K562 (cell line): ENCODE results near the gene ZNF276. TPM values are rescaled to one million over a fixed set of nuclear protein-coding genes. Genes with fewer than 3 reads are reported as not detected.
A peak's percentile ranks its signal among the peaks of the same experiment; 100 is the strongest.

Experiments used
- ATAC-seq: fragments of 200-7000 bp; cut with Tn5 transposase; 3 replicates; pipeline ENCODE4 v1.9.1; 2020; ENCODE audit warnings: moderate library complexity
- BruUV-seq: library from RNA; stranded (reverse); fragments of 400-500 nt; replicated peaks from 2 replicates; lab custom pipeline; 2021; lab: Mats Ljungman, UMichigan
- CTCF ChIA-PET: fragments of 300-600 bp; formaldehyde crosslinking; extraction: SDS; loops from one replicate; lab custom pipeline; 2021; ENCODE audit warnings: low intra/inter-chr PET ratio; lab: Yijun Ruan, JAX
- POLR2A ChIA-PET: fragments of 300-600, 350-650 bp; sonication (Branson Sonifier 250); formaldehyde crosslinking; extraction: SDS; loops from one replicate; lab custom pipeline; 2021; ENCODE audit warnings: antibody characterized with exemption, inconsistent platforms; lab: Yijun Ruan, JAX
- DNase-seq, 4 experiments: peaks; one replicate each; pipeline versions ENCODE4 v3.0.0 to v3.0.0-alpha.2; 2011 to 2018; ENCODE audit warnings: low spot score in 3 of 4, mixed read lengths in 3 of 4; ENCODE audit errors: extremely low read depth in 1 of 4
- FAIRE-seq: peaks from 2 replicates; lab custom pipeline; 2011; peaks lifted over from hg19 to GRCh38; lab: Jason Lieb, UNC
- H2AFZ ChIP-seq: 2 replicates; pipeline ENCODE4 v1.6.0; 2011; ENCODE audit warnings: low read depth, low read length, control low read depth, inconsistent platforms
- H3K27ac ChIP-seq: fragments of 200-600 bp; 3 replicates; pipeline ENCODE4 v1.8.0; 2011; ENCODE audit warnings: low read depth, mild to moderate bottlenecking, control low read depth, inconsistent platforms, low read length, moderate library complexity, mixed read lengths; ENCODE audit errors: extremely low read depth
- H3K27me3 ChIP-seq, 2 experiments: fragments of 300-600 bp in 1 of 2; 2 replicates in 1 of 2; 3 replicates in 1 of 2; pipeline versions ENCODE4 v1.6.0 to v1.8.0; 2011; ENCODE audit warnings: inconsistent platforms in 2 of 2, low read length in 2 of 2, mild to moderate bottlenecking in 1 of 2, mixed read lengths in 1 of 2, moderate library complexity in 1 of 2; ENCODE audit not compliant: control insufficient read depth in 2 of 2, insufficient read depth in 2 of 2
- H3K36me3 ChIP-seq: fragments of 300-600 bp; 3 replicates; pipeline ENCODE4 v1.8.0; 2011; ENCODE audit warnings: mild to moderate bottlenecking, low read length, inconsistent platforms; ENCODE audit not compliant: control insufficient read depth, insufficient read depth
- H3K4me1 ChIP-seq, 2 experiments: fragments of 200-600 bp in 1 of 2; replicated peaks in 1 of 2; 2 replicates in 1 of 2; 3 replicates in 1 of 2; pipeline versions ENCODE4 v1.5.1 to v1.8.0; 2011; ENCODE audit warnings: inconsistent platforms in 2 of 2, low read length in 2 of 2, mild to moderate bottlenecking in 1 of 2, mixed read lengths in 1 of 2, moderate library complexity in 1 of 2; ENCODE audit not compliant: control insufficient read depth in 2 of 2, insufficient read depth in 2 of 2
- H3K4me2 ChIP-seq: 2 replicates; pipeline ENCODE4 v1.6.1; 2011; ENCODE audit warnings: low read length, control low read depth, inconsistent platforms, mixed read lengths; ENCODE audit not compliant: insufficient read depth
- H3K4me3 ChIP-seq: fragments of 200-600 bp; sonication (generic), shearing (Covaris generic); 2 replicates; pipeline ENCODE4 v1.5.1; 2016; ENCODE audit warnings: control low read depth, inconsistent platforms
- H3K79me2 ChIP-seq: fragments of 200-600 bp; 3 replicates; pipeline ENCODE4 v1.8.0; 2011; ENCODE audit warnings: low read length, inconsistent platforms; ENCODE audit not compliant: control insufficient read depth, insufficient read depth
- H3K9ac ChIP-seq, 2 experiments: 2 replicates each; pipeline versions ENCODE4 v1.6.0 to v1.6.1; 2011; ENCODE audit warnings: low read depth in 2 of 2, low read length in 2 of 2, control low read depth in 1 of 2, inconsistent platforms in 1 of 2, mild to moderate bottlenecking in 1 of 2, mixed read lengths in 1 of 2; ENCODE audit not compliant: insufficient read depth in 1 of 2
- H3K9me1 ChIP-seq: one replicate; pipeline ENCODE4 v1.6.0; 2011; ENCODE audit warnings: inconsistent platforms, mild to moderate bottlenecking, low read length, moderate library complexity; ENCODE audit not compliant: control insufficient read depth, insufficient read depth
- H3K9me3 ChIP-seq: replicated peaks from 2 replicates; pipeline ENCODE4 v1.5.1; 2011; ENCODE audit warnings: low read depth, low read length, inconsistent platforms; ENCODE audit not compliant: control insufficient read depth, insufficient read depth
- H4K20me1 ChIP-seq: replicated peaks from 2 replicates; pipeline ENCODE4 v1.6.1; 2011; ENCODE audit warnings: low read length, inconsistent platforms, mixed read lengths; ENCODE audit not compliant: control insufficient read depth, insufficient read depth
- BRF1 ChIP-seq: IDR thresholded peaks from 3 replicates; pipeline ENCODE4 v1.6.1; 2011; ENCODE audit warnings: borderline replicate concordance, mild to moderate bottlenecking; ENCODE audit not compliant: insufficient read length; ENCODE audit errors: extremely low read depth
- CXXC5 ChIP-seq: fragments of 250-450 bp; sonication (Bioruptor Pico); IDR thresholded peaks from 2 replicates; pipeline ENCODE4 v1.8.0; 2022; ENCODE audit warnings: inconsistent platforms, mild to moderate bottlenecking, moderate library complexity
- ETS2 ChIP-seq: IDR thresholded peaks from 2 replicates; pipeline ENCODE4 v1.6.1; 2016; ENCODE audit warnings: borderline replicate concordance, missing genetic modification characterization, mild to moderate bottlenecking, moderate library complexity, missing compliant biosample characterization; ENCODE audit not compliant: poor library complexity, severe bottlenecking
- NFE2 ChIP-seq: IDR thresholded peaks from 2 replicates; pipeline ENCODE4 v1.6.1; 2014; ENCODE audit warnings: antibody characterized with exemption, low read depth
- POLR2B ChIP-seq: fragments of 450-650 bp; IDR thresholded peaks from 2 replicates; pipeline ENCODE4 v1.6.1; 2018; ENCODE audit warnings: low read depth; ENCODE audit not compliant: partially characterized antibody
- POLR2G ChIP-seq: fragments of 200-400 bp; formaldehyde crosslinking; IDR thresholded peaks from 2 replicates; pipeline ENCODE4 v1.6.1; 2017; ENCODE audit warnings: low read depth, mild to moderate bottlenecking, antibody characterized with exemption, low read length, moderate library complexity
- POU5F1 ChIP-seq: fragments of 150-350 bp; IDR thresholded peaks from 2 replicates; pipeline ENCODE4 v1.6.1; 2014; ENCODE audit warnings: borderline replicate concordance, low read length, low read depth, mild to moderate bottlenecking; ENCODE audit not compliant: partially characterized antibody
- RCOR1 ChIP-seq, 2 experiments: IDR thresholded peaks; 2 replicates each; pipeline ENCODE4 v1.6.1; 2012; ENCODE audit warnings: low read depth in 2 of 2, low read length in 2 of 2, borderline replicate concordance in 1 of 2, improper control_type of control experiment in 1 of 2
- TSHZ1 ChIP-seq: fragments of 250-450 bp; sonication (Bioruptor Pico); IDR thresholded peaks from 2 replicates; pipeline ENCODE4 v1.4.0; 2020; ENCODE audit warnings: mild to moderate bottlenecking, moderate library complexity
- ZFX ChIP-seq: sonication (generic); formaldehyde crosslinking; IDR thresholded peaks from 2 replicates; pipeline ENCODE4 v1.8.0; 2022; ENCODE audit warnings: mild to moderate bottlenecking, missing genetic modification reagents, moderate library complexity
- ZNF324 ChIP-seq: fragments of 250-450 bp; sonication (Bioruptor Pico); IDR thresholded peaks from 2 replicates; pipeline ENCODE4 v1.4.0; 2020; ENCODE audit warnings: mild to moderate bottlenecking
- ZNF408 ChIP-seq: fragments of 250-450 bp; sonication (Bioruptor Pico); IDR thresholded peaks from 2 replicates; pipeline ENCODE4 v1.4.0; 2020; ENCODE audit warnings: low read depth, mild to moderate bottlenecking, moderate library complexity
- WGBS: fragments of 100-300 bp; shearing (Covaris generic); methylation state at CpG from one replicate; pipeline ENCODE4 v1.1.6; 2016; ENCODE audit warnings: low coverage, mixed read lengths; ENCODE audit not compliant: insufficient coverage; ENCODE audit errors: missing lambda C conversion rate; 5-methylcytosine and 5-hydroxymethylcytosine counted together
- in situ Hi-C: fragments of 300-500 bp; cut with MboI; formaldehyde crosslinking; loops from 4 replicates; pipeline ENCODE4 v1.15.0; 2018; ENCODE audit warnings: inconsistent platforms, mixed read lengths
- intact Hi-C: fragments of 100-400 bp; cut with micrococcal nuclease; formaldehyde crosslinking; loops from 2 replicates; pipeline ENCODE4 v1.14.2; 2022
- polyA plus RNA-seq, 8 experiments: library from polyadenylated mRNA; depleted of rRNA in 4 of 8; stranded (reverse) in 5 of 8; unstranded in 3 of 8; fragments of >200 nt; fragmentation: Nextera tagmentation in 2 of 8; fragmentation: Illumina TruSeq in 1 of 8; extraction: Ambion mirVana in 2 of 8; extraction: Trizol in 1 of 8; gene quantifications; 2 replicates each; pipeline versions ENCODE4 v1.2.1 to v1.2.3, GENCODE V29; 2011 to 2014; ENCODE audit warnings: inconsistent platforms in 1 of 8, missing spikeins in 1 of 8
- total RNA-seq, 7 experiments: library from RNA; depleted of rRNA in 6 of 7; stranded (reverse); fragments of >200 nt in 6 of 7; fragmentation: Illumina TruSeq in 2 of 7; extraction: Trizol in 2 of 7; gene quantifications; 2 replicates each; pipeline versions ENCODE4 v1.2.1 to v1.2.3, GENCODE V29; 2011 to 2021; ENCODE audit warnings: low replicate concordance in 1 of 7

The ZNF276 gene
- total and polyA plus RNA-seq, 9 of the 15 experiments (the other 6 are each of a cell fraction or from before 2014, with no cell fraction given) = 0.49 to 43.9 (median 15.8) TPM

DNA sequence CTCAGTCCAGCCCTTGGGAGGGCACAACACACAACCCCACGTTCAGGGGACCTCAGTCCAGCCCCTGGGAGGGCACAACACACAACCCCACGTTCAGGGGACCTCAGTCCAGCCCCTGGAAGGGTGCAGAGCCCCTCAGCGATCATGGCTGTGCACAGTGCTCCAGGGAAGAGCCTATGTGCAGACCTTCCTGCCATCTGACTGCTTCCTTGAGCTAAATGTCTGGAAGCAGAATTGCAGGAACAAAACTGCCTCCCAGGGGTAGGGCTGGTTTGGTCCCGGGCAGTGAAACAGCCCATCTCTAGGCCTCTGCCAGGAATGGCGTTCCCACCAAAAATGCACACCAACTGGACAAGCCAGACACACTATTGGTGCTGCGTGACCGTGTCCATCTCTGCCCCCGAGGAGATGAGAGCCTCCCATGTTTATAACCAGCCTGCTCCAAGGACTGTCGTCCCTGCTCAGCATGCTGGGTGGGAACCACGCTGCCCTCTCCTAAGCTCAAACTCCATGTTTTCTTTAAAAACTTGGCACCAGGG, 44.0 kb downstream of the ZNF276 start:
- Histone ChIP-seq H3K9me3 (no peaks in the 10 kb centered on the region), H3K36me3 (peaks cover 90% of the 10 kb centered on the region), H3K79me2 (no peaks in the 10 kb centered on the region; the same call in 2 of the 3 replicates), H3K27ac (no peak overlapping the region), H4K20me1 (no peaks in the 10 kb centered on the region; the same call in 1 of the 2 replicates), H2AFZ (no peak overlapping the region), H3K27me3 (no peaks in the 10 kb centered on the region), H3K9ac (no peak overlapping the region), H3K9me1 (no peaks in the 10 kb centered on the region), H3K4me2 (no peak overlapping the region), H3K4me3 (no peak overlapping the region), H3K4me1 (no peaks in the 10 kb centered on the region)
- DNase-seq (no peak), FAIRE-seq (no peak), ATAC-seq (no peak)
- ChIA-PET POLR2A (no interaction called here), CTCF (no interaction called here)
- whole genome bisulfite sequencing = 94% methylated on average over 8 of the region's 10 CpGs
- no TSS peak for BruUV-seq
- in situ Hi-C loops = no loop called here
- intact Hi-C loops = no loop called here
- TF ChIP-seq POLR2G = peak; percentile 1; the same call in 1 of the 2 replicates
- no peak for TF ChIP-seq ETS2

DNA sequence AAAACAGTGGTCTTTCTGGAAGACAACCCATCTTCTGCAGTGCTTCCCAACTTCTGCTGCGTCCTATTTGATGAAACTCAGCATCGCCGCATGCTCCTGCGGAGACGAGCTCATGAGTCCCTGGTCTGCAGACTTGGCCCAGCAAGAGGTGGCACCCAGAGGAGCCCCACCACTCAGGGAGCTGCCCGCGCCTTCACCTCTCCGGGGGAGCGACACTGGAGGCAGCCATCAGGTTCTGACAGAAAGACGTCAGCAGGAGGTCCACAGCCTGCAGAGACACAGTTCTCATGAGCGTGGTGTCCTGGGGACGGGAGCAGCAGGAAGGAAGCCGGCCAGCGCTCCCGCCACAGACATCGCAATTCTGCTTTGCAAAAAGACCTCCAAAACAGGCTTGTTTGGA, 49.0 kb downstream of the ZNF276 start:
- CTCF ChIA-PET = no interaction called here
- FAIRE-seq (no peak), ATAC-seq (no peak), DNase-seq (no peak)
- intact Hi-C loops (no loop called here), in situ Hi-C loops (no loop called here)
- Histone ChIP-seq H2AFZ (no peak overlapping the region), H3K4me3 (no peak overlapping the region), H3K27ac (no peak overlapping the region), H3K9ac (no peak overlapping the region), H3K9me3 (no peaks in the 10 kb centered on the region), H3K4me2 (no peak overlapping the region), H4K20me1 (no peaks in the 10 kb centered on the region), H3K9me1 (no peaks in the 10 kb centered on the region), H3K4me1 (no peaks in the 10 kb centered on the region), H3K79me2 (no peaks in the 10 kb centered on the region), H3K36me3 (peaks cover 95% of the 10 kb centered on the region), H3K27me3 (no peaks in the 10 kb centered on the region)
- no TSS peak for BruUV-seq
- POLR2A ChIA-PET = interaction anchor here (0.9 to 2.0 kb wide), 5 partner anchors 9 to 41 kb away, joined by 3 to 9 read pairs (median 4); no protein-coding TSS in a partner anchor
- TF ChIP-seq TSHZ1 (CRISPR knock-in tag) (no peak), POLR2B (no peak), ZFX (CRISPR knock-in tag) (no peak), POU5F1 (no peak), CXXC5 (CRISPR knock-in tag) (no peak), ZNF408 (CRISPR knock-in tag) (no peak), RCOR1 (IDR thresholded peaks at IDR 0.05; ENCODE audit: borderline replicate concordance in 1 of 2, low read depth in 2 of 2, low read length in 2 of 2) (no peak), BRF1 (no peak), ZNF324 (CRISPR knock-in tag) (no peak), NFE2 (no peak)
- WGBS = 95% methylated on average over 6 of the region's 16 CpGs
